HepG2 (cell line): ENCODE results near the gene KCTD21. TPM values are rescaled to one million over a fixed set of nuclear protein-coding genes. Genes with fewer than 3 reads are reported as not detected.

ENCODE experiments used
- JDP2 ChIP-seq: sonication (generic); formaldehyde crosslinking; IDR thresholded peaks from 2 replicates; pipeline ENCODE4 v1.8.1; 2022; ENCODE audit warnings: missing genetic modification reagents, borderline replicate concordance
- KAT2B ChIP-seq: fragments of 150-350 bp; IDR thresholded peaks from 2 replicates; pipeline ENCODE4 v1.6.1; 2014; ENCODE audit warnings: low read depth, low read length, borderline replicate concordance
- SPEN ChIP-seq: sonication (generic); formaldehyde crosslinking; IDR thresholded peaks from 2 replicates; pipeline ENCODE4 v1.5.1; 2020; ENCODE audit warnings: low read depth, mild to moderate bottlenecking, missing genetic modification reagents
- YEATS4 ChIP-seq: sonication (generic); formaldehyde crosslinking; IDR thresholded peaks from 2 replicates; pipeline ENCODE4 v1.4.0; 2020; ENCODE audit warnings: missing genetic modification reagents, borderline replicate concordance
- ZBTB42 ChIP-seq: sonication (generic); formaldehyde crosslinking; IDR thresholded peaks from 2 replicates; pipeline ENCODE4 v1.5.0; 2020; ENCODE audit warnings: mild to moderate bottlenecking, missing genetic modification reagents
- ZMAT5 ChIP-seq: sonication (generic); formaldehyde crosslinking; IDR thresholded peaks from 2 replicates; pipeline ENCODE4 v1.5.0; 2020; ENCODE audit warnings: mild to moderate bottlenecking, low read depth, missing genetic modification reagents, borderline replicate concordance
- ZNF644 ChIP-seq: IDR thresholded peaks from 2 replicates; pipeline ENCODE4 v1.6.1; 2016; ENCODE audit warnings: low read depth
- ZNF670 ChIP-seq: sonication (generic); formaldehyde crosslinking; IDR thresholded peaks from 2 replicates; pipeline ENCODE4 v1.8.0; 2022; ENCODE audit warnings: mild to moderate bottlenecking, missing genetic modification reagents, borderline replicate concordance
- ZNF710 ChIP-seq: sonication (generic); formaldehyde crosslinking; IDR thresholded peaks from 2 replicates; pipeline ENCODE4 v1.5.0; 2020; ENCODE audit warnings: mild to moderate bottlenecking, missing genetic modification reagents, borderline replicate concordance
- ZNF800 ChIP-seq: sonication (generic); formaldehyde crosslinking; IDR thresholded peaks from 2 replicates; pipeline ENCODE4 v1.4.0; 2020; ENCODE audit warnings: missing genetic modification reagents
- polyA plus RNA-seq, 8 experiments: library from polyadenylated mRNA; depleted of rRNA in 3 of 8; stranded (reverse) in 7 of 8; unstranded in 1 of 8; fragments of >200 nt; fragmentation: Illumina TruSeq in 4 of 8; extraction: Trizol in 4 of 8; gene quantifications; 2 replicates each; pipeline versions ENCODE4 v1.2.1 to v1.2.3, GENCODE V29; 2011 to 2016; ENCODE audit warnings: low read depth in 4 of 8, missing spikeins in 1 of 8, mixed read lengths in 1 of 8; ENCODE audit not compliant: insufficient read depth in 1 of 8
- total RNA-seq, 5 experiments: library from RNA; depleted of rRNA; stranded (reverse); fragments of >200 nt; fragmentation: Illumina TruSeq; extraction: Trizol; gene quantifications; 2 replicates each; pipeline ENCODE4 v1.2.3, GENCODE V29; 2016; ENCODE audit warnings: low read depth in 1 of 5
- TF ChIP-seq, protein P1 (sequence below): sonication (generic); formaldehyde crosslinking; IDR thresholded peaks from 2 replicates; pipeline ENCODE4 v1.4.0; 2020; ENCODE audit warnings: mild to moderate bottlenecking, low read depth, missing genetic modification reagents
- TF ChIP-seq, protein P2 (sequence below): IDR thresholded peaks from 2 replicates; pipeline ENCODE4 v1.6.1; 2016; ENCODE audit warnings: low read depth
- TF ChIP-seq, protein P3 (sequence below): sonication (generic); formaldehyde crosslinking; conservative IDR thresholded peaks from 2 replicates; pipeline ENCODE4 v1.4.0; 2020; ENCODE audit warnings: missing genetic modification reagents
- TF ChIP-seq, protein P4 (sequence below): sonication (generic); formaldehyde crosslinking; IDR thresholded peaks from 2 replicates; pipeline ENCODE4 v1.5.0; 2020; ENCODE audit warnings: mild to moderate bottlenecking, missing genetic modification reagents, moderate library complexity

The KCTD21 gene
- total and polyA plus RNA-seq, 2 of the 13 experiments (the other 11 are each of a cell fraction or from before 2014, with no cell fraction given): 3.1 to 13.5 TPM

DNA sequence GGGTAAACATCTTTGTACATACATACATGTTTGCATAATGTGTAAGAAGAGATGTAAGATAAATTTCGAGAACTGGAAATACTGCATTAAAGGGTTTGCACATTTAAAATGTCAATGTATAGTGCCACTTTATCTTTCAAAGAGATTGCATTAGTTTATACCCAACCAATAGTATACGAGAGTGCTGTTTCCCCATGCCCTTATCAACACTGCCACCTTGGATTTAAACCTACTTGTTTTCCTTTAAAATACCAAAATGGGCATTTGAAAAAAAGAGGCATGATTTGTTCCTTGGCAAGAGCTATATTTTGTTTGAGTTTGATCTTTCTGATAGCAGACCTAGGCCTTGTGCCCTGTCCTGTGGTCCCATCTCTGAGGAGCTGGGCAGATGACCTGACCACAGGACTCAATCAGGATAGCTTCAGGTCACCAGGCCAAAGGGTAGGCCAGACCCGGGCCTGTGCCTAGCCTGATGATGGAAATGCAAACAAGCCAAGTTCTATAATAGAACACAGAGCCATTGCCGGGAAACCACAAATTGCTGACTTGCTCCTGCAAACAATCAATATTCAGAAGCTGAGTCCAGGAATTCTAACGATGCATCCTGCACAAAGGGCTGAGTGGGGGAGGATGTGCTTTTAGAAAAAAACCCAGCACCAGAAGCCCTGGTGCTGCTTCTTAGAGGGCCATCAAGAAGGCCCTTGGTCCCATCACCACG lies 32.1 kb downstream of the KCTD21 start (continued):
- TF ChIP-seq, protein P1, sequence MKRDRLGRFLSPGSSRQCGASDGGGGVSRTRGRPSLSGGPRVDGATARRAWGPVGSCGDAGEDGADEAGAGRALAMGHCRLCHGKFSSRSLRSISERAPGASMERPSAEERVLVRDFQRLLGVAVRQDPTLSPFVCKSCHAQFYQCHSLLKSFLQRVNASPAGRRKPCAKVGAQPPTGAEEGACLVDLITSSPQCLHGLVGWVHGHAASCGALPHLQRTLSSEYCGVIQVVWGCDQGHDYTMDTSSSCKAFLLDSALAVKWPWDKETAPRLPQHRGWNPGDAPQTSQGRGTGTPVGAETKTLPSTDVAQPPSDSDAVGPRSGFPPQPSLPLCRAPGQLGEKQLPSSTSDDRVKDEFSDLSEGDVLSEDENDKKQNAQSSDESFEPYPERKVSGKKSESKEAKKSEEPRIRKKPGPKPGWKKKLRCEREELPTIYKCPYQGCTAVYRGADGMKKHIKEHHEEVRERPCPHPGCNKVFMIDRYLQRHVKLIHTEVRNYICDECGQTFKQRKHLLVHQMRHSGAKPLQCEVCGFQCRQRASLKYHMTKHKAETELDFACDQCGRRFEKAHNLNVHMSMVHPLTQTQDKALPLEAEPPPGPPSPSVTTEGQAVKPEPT (CRISPR knock-in tag): no peak
- peak; percentile 32; the same call in 1 of the 2 replicates for TF ChIP-seq SPEN (CRISPR knock-in tag)
- TF ChIP-seq ZBTB42: no peak
- TF ChIP-seq ZNF644 (CRISPR knock-in tag): peak; percentile 25; the same call in 1 of the 2 replicates
- TF ChIP-seq ZMAT5 (CRISPR knock-in tag): no peak
- TF ChIP-seq YEATS4: peak; percentile 82
- no peak for TF ChIP-seq JDP2 (CRISPR knock-in tag)
- TF ChIP-seq, protein P2, sequence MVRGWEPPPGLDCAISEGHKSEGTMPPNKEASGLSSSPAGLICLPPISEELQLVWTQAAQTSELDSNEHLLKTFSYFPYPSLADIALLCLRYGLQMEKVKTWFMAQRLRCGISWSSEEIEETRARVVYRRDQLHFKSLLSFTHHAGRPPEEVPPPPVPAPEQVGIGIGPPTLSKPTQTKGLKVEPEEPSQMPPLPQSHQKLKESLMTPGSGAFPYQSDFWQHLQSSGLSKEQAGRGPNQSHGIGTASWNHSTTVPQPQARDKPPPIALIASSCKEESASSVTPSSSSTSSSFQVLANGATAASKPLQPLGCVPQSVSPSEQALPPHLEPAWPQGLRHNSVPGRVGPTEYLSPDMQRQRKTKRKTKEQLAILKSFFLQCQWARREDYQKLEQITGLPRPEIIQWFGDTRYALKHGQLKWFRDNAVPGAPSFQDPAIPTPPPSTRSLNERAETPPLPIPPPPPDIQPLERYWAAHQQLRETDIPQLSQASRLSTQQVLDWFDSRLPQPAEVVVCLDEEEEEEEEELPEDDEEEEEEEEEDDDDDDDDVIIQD: peak; percentile 78; the same call in 1 of the 2 replicates
- peak; percentile 77; the same call in 1 of the 2 replicates for TF ChIP-seq ZNF710
- TF ChIP-seq ZNF670 (CRISPR knock-in tag): 0 out of 2 replicates have a peak, but pooled peaks have one; percentile 57
- peak; percentile 61; the same call in 1 of the 2 replicates for TF ChIP-seq KAT2B
- TF ChIP-seq, protein P3, sequence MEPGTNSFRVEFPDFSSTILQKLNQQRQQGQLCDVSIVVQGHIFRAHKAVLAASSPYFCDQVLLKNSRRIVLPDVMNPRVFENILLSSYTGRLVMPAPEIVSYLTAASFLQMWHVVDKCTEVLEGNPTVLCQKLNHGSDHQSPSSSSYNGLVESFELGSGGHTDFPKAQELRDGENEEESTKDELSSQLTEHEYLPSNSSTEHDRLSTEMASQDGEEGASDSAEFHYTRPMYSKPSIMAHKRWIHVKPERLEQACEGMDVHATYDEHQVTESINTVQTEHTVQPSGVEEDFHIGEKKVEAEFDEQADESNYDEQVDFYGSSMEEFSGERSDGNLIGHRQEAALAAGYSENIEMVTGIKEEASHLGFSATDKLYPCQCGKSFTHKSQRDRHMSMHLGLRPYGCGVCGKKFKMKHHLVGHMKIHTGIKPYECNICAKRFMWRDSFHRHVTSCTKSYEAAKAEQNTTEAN (CRISPR knock-in tag): peak; percentile 69; the same call in 1 of the 2 replicates
- TF ChIP-seq, protein P4, sequence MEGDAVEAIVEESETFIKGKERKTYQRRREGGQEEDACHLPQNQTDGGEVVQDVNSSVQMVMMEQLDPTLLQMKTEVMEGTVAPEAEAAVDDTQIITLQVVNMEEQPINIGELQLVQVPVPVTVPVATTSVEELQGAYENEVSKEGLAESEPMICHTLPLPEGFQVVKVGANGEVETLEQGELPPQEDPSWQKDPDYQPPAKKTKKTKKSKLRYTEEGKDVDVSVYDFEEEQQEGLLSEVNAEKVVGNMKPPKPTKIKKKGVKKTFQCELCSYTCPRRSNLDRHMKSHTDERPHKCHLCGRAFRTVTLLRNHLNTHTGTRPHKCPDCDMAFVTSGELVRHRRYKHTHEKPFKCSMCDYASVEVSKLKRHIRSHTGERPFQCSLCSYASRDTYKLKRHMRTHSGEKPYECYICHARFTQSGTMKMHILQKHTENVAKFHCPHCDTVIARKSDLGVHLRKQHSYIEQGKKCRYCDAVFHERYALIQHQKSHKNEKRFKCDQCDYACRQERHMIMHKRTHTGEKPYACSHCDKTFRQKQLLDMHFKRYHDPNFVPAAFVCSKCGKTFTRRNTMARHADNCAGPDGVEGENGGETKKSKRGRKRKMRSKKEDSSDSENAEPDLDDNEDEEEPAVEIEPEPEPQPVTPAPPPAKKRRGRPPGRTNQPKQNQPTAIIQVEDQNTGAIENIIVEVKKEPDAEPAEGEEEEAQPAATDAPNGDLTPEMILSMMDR: 0 out of 2 replicates have a peak, but pooled peaks have one; percentile 5
- no peak for TF ChIP-seq ZNF800 (CRISPR knock-in tag)
